IPS-18c (cell line): Measurements from ENCODE around the gene TRIM38.
"Not testable (repeated sequence)": the region's sequence is repeated elsewhere in the genome, so short reads cannot be mapped to it uniquely, and the experiment has no call there.

ENCODE experiments used
- H3K4me3 ChIP-seq: 2 replicates; pipeline ENCODE4 v1.7.0; 2013; ENCODE audit warnings: low read depth, mild to moderate bottlenecking, low read length, moderate library complexity; ENCODE audit not compliant: insufficient read depth
- H3K9me3 ChIP-seq: one replicate; pipeline ENCODE4 v1.6.1; 2013; ENCODE audit warnings: mild to moderate bottlenecking, low read length, moderate library complexity; ENCODE audit not compliant: control insufficient read depth, insufficient read depth

The TRIM38 gene, protein sequence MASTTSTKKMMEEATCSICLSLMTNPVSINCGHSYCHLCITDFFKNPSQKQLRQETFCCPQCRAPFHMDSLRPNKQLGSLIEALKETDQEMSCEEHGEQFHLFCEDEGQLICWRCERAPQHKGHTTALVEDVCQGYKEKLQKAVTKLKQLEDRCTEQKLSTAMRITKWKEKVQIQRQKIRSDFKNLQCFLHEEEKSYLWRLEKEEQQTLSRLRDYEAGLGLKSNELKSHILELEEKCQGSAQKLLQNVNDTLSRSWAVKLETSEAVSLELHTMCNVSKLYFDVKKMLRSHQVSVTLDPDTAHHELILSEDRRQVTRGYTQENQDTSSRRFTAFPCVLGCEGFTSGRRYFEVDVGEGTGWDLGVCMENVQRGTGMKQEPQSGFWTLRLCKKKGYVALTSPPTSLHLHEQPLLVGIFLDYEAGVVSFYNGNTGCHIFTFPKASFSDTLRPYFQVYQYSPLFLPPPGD

GRCh38 chr6:25962149-25963127, at the start of gene TRIM38:
TSS of gene TRIM38 (plus strand) at chr6:25962802. CDS start at chr6:25966523, 3,721 bp downstream.
- H3K9me3 ChIP-seq, result peaks cover 7% of the 10 kb centered on the region
- H3K4me3 ChIP-seq, result peak within 1 kb of the TSS; percentile 40; the same call in 1 of the 2 replicates

DNA sequence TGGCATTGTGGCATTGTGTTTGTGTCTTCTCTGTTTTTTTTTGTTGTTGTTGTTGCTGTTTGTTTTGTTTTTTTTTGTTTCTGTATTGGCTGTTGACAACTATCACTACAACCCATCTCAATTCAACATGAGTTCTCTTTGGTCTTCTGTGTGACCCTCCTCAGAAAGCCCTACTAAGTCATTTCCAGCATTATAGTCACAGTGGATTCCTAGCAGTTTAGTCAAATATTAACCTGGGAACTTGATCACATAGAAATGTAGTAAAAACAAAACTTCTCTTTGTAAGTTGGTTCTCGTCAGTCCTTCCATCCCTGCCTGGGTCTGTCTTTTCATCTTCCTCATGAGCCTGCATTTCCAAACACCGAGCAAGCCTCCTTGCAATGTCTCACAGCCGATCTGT, 48.9 kb upstream of the TRIM38 start:
- no peak overlapping the region for H3K4me3 ChIP-seq
- no peaks in the 10 kb centered on the region for H3K9me3 ChIP-seq

DNA sequence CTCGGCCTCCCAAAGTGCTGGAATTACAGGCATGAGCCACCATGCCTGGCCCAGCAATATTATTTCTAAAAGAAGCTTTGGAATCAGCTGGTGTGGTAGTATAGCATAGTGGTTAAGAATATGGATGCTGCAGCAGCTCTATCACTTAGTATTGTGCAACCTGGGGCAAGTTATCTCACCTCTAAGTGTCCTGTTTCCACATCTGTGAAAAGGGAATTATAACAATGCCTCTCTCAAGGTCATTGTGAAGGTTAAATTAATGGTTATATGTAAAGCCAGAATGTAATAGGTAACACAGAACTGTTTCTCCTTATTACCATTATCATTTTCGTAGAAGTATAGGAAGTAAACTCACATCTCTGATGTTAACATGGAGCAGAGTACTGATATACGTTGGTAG, 46.3 kb upstream of the TRIM38 start:
- Histone ChIP-seq H3K4me3 (no peak overlapping the region), H3K9me3 (no peaks in the 10 kb centered on the region)

GRCh38 chr6:25916789-25917490, 45.7 kb upstream of the TRIM38 start:
- H3K9me3 ChIP-seq, result no peaks in the 10 kb centered on the region
- no peak overlapping the region for H3K4me3 ChIP-seq

DNA sequence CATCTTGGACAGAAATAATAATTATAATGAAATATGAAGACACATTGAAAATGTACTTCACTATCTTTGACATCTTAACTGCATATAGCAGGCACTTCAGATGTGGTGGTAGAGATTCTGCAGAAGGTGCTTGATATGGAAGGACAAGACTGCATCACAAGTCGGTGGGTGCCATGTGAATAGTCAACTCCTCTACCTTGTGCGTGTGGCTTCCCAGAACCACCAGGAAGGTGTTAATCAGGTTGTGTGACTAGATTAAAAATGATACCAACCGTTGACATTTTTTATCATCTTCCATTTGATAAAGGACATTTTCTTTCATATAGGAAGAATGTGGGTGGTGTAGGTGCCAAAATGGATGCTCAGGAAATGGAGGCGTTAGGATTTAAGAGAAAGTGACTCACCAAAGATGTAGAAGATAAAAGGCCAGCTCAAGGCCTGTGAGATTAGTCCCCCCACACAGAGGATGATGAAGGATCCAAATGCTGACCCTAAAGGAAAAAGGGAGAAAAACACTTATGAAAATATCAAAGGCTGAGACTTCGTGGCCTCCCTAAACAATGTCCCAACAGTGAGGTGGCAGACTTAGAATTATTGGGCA, 44.4 kb upstream of the TRIM38 start:
- Histone ChIP-seq H3K9me3 (no peaks in the 10 kb centered on the region), H3K4me3 (no peak overlapping the region)

DNA sequence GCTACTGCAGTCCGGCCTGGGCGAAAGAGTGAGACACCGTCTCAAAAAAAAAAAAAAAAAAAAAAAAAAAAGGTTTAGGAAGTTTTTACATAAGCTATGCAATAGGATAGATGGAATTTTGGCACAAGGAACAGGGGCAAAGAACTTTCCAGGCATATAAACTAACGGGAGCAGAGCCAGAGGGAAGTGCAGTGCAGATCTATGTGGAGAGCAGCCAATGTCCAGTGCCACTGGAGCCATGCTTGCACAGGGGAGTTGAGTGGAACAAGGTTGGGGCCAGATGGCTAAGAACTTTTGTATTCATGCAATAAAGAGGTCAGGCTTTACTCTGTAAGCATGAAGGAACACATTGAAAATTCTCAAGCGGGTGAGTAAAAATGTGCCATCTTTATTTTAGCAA, 42.9 kb upstream of the TRIM38 start:
- no peaks in the 10 kb centered on the region for H3K9me3 ChIP-seq
- no peak overlapping the region for H3K4me3 ChIP-seq

GRCh38 chr6:25921525-25922203, 40.9 kb upstream of the TRIM38 start:
- no peaks in the 10 kb centered on the region for H3K9me3 ChIP-seq

GRCh38 chr6:25922301-25922700, 40.3 kb upstream of the TRIM38 start:
- Histone ChIP-seq H3K4me3 (no peak overlapping the region), H3K9me3 (no peaks in the 10 kb centered on the region)

More at GRCh38 chr6:25921525-25922203, 40.9 kb upstream of the TRIM38 start:
- H3K4me3 ChIP-seq, result no peak overlapping the region

DNA sequence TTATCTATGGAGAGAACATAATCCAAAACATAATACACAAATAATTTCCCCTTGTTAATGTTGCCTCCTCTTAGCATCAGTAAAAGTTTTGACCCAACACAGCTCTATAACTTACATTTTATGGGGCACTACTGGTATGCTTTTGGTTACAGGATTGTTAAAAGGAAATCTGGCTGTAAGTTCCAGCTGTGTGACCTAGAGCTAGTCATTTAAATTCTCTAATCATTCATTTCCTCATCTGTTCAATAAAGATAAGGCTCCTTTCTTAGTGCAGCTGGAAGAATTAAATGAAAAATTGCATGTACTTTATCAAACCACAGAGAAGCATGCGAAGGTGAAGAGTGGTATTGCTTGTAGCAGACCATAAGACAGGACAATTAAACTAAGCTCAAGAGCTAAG, 36.7 kb upstream of the TRIM38 start:
- Histone ChIP-seq H3K9me3 (no peaks in the 10 kb centered on the region), H3K4me3 (no peak overlapping the region)

- Histone ChIP-seq H3K4me3 (no peak overlapping the region), H3K9me3 (no peaks in the 10 kb centered on the region)
These were observed 35.4 kb upstream of the TRIM38 start for GRCh38 chr6:25927178-25927577.

DNA sequence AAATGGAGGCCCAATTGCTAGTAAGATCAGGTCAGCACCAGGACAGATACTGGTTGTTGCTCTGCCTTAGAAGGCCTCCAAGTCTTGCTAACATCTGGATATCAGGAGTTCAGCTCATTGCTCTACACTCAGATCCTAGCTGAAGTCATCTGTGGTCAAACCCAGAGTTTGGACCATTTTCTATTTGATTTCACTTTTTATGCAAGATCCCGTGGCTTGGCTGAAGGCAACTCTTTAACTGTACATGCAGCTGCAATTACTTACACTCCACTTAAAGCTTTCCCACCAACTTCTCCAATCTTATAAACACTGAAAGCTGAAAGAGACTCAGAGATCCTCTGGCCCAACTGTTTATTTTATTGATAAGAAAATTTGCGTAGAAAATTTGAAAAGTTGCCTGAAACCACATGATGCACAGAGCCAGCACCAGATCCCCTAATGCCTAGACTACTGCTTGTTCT, 34.8 kb upstream of the TRIM38 start:
- no peak overlapping the region for H3K4me3 ChIP-seq

GRCh38 chr6:25928562-25929324, 33.9 kb upstream of the TRIM38 start:
- H3K9me3 ChIP-seq, result no peaks in the 10 kb centered on the region

More for the DNA sequence above, 34.8 kb upstream of the TRIM38 start:
- no peaks in the 10 kb centered on the region for H3K9me3 ChIP-seq

GRCh38 chr6:25929785-25930184, 32.8 kb upstream of the TRIM38 start:
- not testable (repeated sequence) for H3K4me3 ChIP-seq, H3K9me3 ChIP-seq

More at GRCh38 chr6:25928562-25929324, 33.9 kb upstream of the TRIM38 start:
- H3K4me3 ChIP-seq, result no peak overlapping the region

DNA sequence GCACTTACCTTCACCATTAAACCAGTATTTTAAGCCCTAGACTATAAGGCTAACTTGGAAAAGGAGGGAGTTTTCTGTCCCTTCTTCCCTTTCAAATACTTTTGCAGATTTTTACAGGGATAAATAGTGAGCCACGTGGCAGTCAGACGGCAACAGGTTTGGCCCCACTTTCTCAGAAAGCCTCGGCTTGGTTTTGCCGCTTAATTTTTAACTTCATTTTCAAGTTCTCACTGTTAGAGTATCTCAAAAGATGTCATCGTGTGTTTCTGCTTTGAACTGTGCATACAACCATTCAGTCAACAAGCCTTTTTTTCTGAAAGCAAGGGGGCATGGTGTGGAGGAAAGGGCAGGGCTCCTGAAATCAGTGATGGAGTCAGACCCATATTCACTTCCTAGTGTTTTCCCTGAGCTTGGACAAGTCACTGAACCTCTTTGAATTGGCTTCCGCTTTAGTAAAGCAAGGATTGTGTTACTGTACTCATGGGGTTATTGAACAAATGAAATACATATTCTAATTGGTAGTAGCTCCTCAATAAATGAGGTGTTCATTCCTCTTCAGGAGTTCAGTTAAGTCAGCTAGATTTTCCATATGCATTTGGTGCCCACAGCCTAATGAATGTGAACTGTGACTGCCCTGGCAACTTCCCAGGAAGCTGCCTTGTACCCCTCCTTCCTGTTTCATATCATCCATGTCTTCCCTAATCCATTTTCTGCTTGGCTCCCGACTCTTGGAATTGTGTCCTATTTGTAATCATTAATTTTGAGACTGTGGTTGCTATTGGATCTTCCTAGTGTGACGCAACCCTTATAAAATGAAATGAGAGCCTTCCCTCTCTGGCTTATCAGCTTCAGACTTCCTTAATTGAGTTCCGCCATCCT, 31.8 kb upstream of the TRIM38 start, which contains the start of gene SLC17A2:
TSS of gene SLC17A2 (minus strand) at position 160 of the 879 bp plus-strand sequence. CDS start 4,895 bp downstream, outside the sequence.
- H3K4me3 ChIP-seq, result no peak within 1 kb of the TSS
- H3K9me3 ChIP-seq, result no peaks in the 10 kb centered on the region

- H3K9me3 ChIP-seq, result no peaks in the 10 kb centered on the region
- H3K4me3 ChIP-seq, result no peak overlapping the region
These were observed 31.2 kb upstream of the TRIM38 start for GRCh38 chr6:25931411-25931709.
